ENCODE results near the gene STAB2.

Gene STAB2

GRCh38 chr12:103697971-103698751 lies 111.1 kb downstream of the STAB2 start:
- no peak for DNase-seq

DNA sequence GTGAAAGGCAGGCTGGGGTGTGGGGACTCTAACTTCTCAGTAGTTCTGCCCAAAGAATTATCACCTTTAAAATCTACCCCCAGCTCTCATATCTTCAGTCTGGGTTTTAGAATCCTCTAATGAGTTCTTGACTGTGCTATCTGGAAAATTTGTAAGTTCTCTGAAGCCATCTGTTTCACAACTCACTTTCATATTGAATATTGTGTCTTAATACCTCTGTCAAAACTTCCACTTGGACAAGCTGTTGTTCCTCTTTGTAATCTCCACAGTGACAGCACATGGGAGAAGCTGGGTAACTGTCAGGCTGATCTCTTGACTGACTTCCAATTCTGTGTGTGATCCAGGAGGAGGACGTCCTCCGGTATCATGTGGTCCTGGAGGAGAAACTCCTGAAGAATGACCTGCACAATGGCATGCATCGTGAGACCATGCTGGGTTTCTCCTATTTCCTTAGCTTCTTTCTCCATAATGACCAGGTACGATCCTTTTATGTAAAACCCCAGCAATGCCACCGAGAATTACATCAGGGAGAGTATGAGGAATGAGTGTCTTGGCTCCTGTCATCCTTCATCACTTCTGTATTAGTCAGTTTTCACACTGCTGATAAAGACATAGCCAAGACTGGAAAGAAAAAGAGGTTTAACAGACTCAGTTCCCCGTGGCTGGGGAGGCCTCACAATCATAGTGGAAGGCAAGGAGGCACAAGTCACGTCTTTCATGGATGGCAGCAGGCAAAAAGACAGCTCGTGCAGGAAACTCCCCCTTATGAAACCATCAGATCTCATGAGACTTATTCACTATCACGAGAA lies 111.9 kb downstream of the STAB2 start:
- no peak for DNase-seq

DNA sequence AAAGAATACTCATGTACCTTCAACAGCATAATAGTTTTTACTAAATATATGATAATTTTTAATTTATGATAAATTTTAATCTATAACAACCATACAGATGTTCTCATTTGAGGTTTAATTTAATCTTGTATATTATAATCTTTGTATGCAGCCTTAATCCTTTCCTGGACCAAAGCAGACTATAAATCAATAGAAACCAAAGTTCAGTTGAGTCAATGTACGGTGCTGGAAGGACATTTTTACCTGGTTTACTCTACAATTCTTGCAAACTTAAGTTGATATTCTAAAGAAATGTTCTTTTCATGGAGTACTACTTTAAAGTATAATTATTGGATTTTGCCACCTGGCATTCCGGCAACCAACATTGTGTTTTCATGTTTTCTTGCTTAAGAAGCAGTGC lies 118.0 kb downstream of the STAB2 start:
- DNase-seq = no peak

GRCh38 chr12:103705927-103706326 lies 118.9 kb downstream of the STAB2 start:
- no peak for DNase-seq

DNA sequence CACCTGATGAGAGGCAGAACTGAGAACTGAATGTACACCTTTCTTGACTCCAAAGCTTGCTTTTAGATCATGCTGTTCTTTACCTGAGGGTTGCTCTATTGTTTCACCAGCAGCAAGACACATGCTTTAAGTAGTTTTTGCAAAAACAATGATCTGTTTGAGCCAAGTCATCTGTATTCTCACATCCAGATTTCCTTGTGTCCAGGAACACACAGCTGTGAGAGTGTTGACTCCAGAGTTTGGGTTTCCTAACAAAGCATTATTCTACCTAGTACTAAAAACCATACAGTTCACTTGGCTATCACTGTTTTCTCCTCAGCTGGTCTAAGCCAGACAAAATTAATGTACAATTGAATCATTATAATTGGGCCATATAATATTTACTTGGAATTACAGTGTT lies 120.4 kb downstream of the STAB2 start:
- no peak for DNase-seq

- no peak for DNase-seq
Observed at GRCh38 chr12:103710544-103710943, 123.5 kb downstream of the STAB2 start.

DNA sequence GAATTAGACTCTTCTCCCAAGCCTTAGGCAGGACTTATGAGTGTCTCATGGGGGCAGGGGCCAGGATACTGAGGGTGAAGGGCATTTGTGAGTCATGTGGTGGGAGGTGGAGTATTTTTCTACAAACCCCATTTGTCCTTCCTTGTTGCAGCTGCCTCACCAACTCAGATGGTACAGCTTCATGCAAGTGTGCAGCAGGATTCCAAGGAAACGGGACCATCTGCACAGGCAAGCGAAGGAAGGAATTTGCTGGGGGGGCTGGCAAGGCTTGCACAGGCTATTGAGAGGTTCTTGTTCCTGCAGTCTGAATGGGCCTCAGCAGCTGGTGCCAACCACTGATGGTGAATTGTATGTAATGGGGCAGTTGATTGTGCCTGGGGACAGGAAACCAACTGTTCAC lies 125.1 kb downstream of the STAB2 start:
- DNase-seq = no peak

DNA sequence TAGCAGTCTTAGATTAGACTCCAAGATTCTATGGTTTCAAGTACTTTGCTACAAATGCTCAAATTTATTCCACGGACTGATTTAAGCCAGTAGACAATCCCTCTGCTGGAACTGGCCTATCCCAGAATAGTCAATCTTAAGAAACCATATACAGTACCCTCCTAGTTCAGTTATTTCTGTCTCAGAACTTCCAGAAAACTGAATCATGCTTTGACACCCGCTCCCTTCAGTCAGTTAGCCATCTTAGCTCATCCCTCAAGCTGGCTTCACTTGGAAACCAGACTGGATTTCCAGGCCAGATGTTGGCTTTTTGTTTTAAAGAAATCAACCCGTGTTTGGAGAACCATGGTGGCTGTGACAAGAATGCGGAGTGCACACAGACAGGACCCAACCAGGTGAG lies 128.4 kb downstream of the STAB2 start:
- no peak for DNase-seq

DNA sequence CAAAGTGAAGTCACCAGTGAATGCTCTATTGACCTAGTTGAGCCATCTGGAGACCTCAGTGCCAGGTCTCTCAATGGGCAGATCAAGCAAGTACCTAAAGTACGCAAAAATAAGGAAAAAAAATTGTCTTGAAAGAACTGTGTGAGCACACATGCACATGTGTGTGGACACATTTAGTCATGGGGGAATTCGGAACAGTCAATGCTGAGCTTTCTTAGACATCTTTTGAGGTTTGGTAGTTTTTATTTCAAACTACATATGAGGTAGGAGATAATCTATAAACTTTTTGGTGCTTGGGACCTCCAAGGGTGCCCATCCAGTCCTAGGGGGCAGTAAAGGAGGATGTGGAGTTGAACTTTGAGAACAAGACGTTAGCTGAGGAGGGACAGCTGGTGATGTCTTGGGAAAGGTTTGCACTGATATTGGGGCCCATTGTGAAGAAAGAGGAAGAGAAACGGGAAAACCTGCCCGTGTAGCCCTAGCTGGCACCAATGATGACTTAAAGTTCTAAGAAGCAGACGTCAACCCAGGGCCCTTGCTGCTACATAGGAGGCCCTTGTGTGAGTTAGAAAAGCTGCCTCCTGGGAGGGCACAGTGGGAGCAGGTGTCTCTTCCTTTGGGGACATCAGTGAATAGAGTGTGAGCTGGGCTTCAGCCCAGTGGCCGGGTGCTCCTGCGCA lies 129.6 kb downstream of the STAB2 start:
- no peak for DNase-seq

GRCh38 chr12:103725398-103725797 lies 138.3 kb downstream of the STAB2 start:
- DNase-seq = no peak

DNA sequence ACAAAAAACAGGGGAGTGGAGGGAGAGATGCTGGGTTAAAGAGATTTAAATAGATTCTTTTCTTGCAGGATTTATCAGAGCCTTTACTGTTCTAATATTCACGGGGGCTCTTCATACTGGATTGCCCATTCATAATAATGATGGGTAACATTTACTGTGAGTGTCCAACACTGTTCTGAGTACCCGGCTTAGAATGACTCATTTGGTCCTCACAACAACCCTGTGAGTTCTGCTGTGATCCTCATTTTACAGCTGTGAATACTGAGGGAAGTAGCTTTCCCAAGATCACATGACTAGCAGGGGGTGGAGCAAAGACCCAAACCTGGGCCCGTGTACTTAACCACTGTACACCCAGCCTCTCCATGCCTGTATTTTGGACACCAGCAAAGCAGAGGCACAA lies 140.6 kb downstream of the STAB2 start:
- DNase-seq = no peak

GRCh38 chr12:103728323-103728722 lies 141.2 kb downstream of the STAB2 start:
- no peak for DNase-seq

GRCh38 chr12:103729499-103729898 lies 142.4 kb downstream of the STAB2 start:
- DNase-seq = no peak

DNA sequence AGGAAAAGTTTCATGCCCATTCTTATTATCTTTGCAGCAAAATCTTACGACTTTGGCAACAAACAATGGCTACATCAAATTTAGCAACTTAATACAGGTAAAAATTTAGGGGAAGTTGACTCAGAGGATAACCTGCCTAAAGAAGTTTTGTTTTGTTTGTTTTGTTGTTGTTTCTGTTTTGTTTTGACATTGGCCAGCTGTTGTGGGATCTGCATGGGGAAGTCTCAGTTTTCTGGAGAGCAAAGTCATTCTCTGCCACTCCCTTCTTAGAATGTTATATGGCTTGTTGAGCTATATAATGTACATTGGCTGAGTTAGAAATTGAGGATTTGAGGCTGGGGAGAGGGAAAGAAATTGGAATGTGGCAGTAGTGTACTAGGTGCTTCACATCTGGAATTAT lies 144.5 kb downstream of the STAB2 start:
- no peak for DNase-seq

DNA sequence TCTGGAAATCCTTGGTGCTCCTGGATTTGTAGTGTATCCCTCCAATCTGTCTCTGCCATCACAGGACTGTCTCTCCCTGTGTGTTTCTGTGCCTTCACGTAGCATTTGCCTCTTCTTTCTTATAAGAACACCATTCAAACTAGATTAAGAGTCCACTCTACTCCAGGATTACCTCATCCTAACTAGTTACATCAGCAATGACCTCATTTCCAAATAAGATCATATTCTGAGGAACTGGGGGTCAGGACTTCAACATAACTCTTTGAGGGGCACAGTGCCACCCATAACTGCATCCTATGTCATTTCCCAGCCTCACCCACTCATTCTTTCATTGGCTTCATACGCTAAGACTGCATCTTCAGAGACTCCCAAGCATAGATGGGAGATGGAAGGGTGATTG lies 147.8 kb downstream of the STAB2 start:
- DNase-seq = no peak

GRCh38 chr12:103735291-103735690 lies 148.2 kb downstream of the STAB2 start:
- no peak for DNase-seq

- no peak for DNase-seq
Observed at GRCh38 chr12:103736572-103736971, 149.5 kb downstream of the STAB2 start.

- no peak for DNase-seq
Observed at GRCh38 chr12:103737881-103738280, 150.8 kb downstream of the STAB2 start.

DNA sequence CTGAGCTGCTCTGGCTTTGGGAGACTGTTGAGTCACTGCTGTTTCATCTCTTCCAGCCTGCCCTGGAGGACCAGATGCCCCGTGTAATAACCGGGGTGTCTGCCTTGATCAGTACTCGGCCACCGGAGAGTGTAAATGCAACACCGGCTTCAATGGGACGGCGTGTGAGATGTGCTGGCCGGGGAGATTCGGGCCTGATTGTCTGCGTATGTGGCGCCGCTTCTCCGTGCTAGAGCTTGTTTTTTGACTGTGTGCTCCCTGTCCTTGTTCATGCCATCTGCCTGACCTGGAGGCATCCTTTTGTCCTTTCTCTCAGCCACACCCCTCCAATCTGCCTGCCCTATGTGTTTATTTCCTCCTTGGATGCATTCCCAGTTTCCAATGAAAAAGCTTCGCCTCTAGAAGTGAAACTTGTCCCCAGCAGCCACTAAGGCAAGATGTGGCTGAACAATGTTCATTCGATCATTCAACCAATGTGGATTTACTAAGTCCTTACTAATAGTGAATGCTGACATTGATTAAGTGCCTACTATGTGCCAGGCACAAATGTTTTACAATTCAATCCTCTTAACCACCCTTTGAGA lies 155.4 kb downstream of the STAB2 start:
- DNase-seq = no peak

GRCh38 chr12:103743788-103744187 lies 156.7 kb downstream of the STAB2 start:
- DNase-seq = no peak

DNA sequence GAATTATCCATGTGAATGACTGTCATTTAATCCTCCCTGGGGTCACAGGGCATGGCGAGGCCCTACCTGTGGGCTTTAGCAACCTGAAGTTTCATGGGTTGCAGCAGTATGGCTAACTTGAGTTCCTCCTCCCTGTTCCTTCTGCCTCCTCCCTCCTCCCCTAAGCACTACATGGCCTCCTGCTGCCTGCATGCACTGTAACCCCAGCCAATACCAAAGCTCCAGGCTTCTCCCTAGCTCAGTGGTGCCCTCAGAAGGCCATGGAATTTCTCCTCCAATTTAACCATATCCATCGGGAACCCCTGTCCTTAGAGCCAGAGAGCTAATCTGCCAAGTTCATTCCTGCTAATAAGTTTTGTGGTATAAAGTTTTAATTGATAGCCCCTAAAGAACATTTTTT lies 158.9 kb downstream of the STAB2 start:
- DNase-seq = no peak

DNA sequence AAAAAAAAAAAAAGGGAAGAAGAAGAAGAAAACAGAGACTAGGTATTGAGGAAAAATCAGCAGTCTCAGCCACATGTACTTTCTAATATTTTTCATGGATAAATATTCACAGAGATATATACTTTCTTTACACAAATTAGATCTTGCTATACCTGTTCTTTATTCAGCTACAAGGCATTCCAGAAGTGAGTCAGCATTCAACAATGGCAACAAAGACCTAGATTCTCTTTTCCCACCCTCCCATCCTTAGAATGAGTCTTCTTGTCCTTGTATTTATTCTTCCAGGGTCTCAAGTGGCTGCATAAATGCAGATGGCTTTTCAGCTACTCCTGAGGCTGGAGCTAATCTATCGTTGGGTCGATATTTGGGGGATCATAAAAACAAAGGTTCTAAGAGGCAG lies 160.9 kb downstream of the STAB2 start:
- no peak for DNase-seq

DNA sequence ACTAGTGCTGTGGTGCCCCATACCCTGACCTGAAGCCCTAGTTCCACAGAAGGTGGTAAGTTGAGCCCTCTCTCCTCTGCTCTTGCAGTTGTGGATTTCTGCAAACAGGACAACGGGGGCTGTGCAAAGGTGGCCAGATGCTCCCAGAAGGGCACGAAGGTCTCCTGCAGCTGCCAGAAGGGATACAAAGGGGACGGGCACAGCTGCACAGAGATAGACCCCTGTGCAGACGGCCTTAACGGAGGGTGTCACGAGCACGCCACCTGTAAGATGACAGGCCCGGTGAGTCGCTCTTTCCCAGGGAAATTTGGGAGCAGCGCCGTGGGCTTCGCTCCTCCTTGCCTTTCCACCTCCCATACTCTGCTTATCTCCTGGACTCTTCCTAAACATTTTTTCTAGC lies 161.8 kb downstream of the STAB2 start:
- DNase-seq = no peak

DNA sequence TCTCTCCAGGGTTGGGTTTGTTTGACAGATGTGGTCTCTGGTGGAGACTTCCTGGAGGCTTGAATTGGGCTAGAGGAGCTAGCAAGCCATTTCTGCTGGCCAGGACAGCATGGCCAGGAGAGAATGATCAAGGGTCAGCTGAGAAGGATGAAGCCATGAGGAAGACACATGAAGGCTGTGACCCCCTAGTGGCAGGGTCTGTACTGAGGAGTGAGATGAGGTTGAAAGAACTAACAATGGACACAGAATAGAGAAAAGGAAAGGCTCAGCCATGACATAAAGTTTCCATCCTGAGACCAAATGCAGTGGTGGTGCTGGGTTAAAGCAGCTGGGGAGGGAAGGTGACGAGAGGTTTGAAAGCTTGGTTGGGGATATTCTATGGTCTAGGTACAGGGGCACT lies 164.1 kb downstream of the STAB2 start:
- DNase-seq = no peak
